ENCODE results near the gene AGAP6.
"Not testable (repeated sequence)": the region's sequence is repeated elsewhere in the genome, so short reads cannot be mapped to it uniquely, and the experiment has no call there.

- TF ChIP-seq CTCF (conservative IDR thresholded peaks at IDR 0.05; ENCODE audit: low read length), result peak; percentile 8; the same call in 1 of the 2 replicates
- not testable (repeated sequence) for TF ChIP-seq EZH2phosphoT487 (IDR thresholded peaks at IDR 0.05; ENCODE audit: borderline replicate concordance, low read depth, low read length)
These were observed 46.5 kb upstream of the AGAP6 start, which contains the start of the genes PARG and TIMM23B for GRCh38 chr10:49941447-49942338.

Measured in OCI-LY7 (cell line).